ENCODE data around the gene SEMA7A.

The SEMA7A gene

DNA sequence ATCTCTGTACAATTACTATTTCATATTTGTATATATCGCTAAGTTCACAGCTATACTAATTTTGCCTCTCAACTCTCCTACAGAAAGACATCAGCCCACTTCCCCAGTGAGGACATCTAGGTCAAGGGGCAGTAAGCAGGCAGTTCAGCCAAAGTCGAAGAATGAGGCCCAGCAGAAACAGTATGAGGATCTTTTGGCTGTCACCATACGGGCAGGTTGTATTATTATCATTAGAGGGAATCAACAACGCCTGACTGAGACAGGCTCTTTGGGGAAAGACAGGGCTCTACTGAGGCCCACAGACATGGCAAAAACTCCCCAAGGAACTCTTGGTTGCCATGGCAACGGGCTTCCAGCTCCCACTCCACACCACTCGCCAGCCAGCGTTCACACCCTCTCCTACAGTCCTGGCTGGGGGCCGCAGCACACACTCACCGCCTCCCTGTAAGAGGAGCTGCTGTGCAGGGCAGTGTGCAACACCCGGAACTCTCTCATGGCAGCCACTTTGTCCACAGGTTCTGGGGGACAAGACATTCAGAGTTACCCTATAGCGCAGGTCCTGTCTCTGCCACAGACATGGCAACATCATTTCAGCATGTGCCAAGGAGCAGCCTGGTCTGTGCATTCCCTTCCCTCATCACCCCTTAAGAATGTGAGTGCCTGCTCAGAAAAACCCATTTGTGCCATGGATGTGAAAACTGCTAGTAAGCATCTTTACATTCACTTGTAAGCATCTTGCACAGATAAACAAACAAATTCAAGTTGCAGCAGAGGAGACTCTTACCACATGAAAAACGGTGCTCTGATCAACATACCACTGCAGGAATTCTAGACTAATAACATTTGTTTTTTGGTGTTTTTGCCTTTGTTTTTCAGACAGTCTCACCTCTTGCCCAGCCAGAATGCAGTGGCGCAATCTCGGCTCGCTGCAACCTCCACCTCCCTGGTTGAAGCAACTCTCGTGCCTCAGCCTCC lies 18.4 kb upstream of the SEMA7A start:
- DNase-seq (ENCODE audit: low read depth) = no peak

DNA sequence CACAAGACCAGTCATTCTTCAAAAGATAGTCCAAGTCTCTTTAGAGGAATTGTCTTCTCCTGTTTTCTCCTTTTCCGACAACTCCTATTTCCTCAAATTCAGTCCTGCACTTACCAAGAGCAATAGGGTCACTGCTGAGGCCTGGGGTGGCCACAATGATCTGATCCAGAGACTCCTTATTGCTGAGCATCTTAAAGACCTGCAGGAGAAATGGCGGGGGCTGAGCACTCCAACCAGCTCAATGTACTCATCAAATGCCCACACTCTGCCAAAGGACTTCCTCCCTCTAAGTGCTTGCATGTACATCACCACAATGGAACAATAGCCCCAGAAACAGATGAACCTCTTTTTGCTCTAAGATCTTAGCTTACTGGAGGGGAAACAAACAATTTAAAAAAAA lies 17.6 kb upstream of the SEMA7A start:
- DNase-seq (ENCODE audit: low read depth) = no peak

DNA sequence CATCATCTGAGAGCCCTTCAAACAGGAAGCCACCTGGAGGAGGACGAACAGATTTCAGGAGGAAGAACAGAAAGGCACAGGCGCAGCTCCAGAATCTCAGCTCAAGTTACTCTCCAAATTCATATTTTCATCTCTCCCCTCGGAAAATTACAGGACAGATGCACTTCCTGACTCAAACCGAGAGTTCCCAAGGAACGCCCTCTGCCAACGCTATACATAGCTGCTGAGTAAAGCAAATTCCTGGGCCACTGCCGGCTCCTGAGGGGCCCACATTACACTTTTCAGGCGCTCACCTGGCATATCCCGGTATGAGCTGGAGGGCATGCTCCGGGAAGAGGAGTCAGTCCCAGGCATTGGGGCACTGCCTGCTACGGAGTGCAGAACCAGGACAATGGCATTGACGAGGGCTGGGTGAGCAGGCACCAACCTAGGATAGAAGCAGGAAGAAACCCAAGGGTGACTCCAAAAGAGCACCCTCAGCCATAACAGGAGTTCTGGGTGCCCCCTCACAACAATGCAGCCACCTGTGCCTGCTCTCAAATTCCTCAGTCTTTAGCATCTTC lies 16.0 kb upstream of the SEMA7A start:
- no peak for DNase-seq (ENCODE audit: low read depth)

- DNase-seq (ENCODE audit: low read depth) = no peak
These were observed 15.3 kb upstream of the SEMA7A start for GRCh38 chr15:74449095-74449494.

DNA sequence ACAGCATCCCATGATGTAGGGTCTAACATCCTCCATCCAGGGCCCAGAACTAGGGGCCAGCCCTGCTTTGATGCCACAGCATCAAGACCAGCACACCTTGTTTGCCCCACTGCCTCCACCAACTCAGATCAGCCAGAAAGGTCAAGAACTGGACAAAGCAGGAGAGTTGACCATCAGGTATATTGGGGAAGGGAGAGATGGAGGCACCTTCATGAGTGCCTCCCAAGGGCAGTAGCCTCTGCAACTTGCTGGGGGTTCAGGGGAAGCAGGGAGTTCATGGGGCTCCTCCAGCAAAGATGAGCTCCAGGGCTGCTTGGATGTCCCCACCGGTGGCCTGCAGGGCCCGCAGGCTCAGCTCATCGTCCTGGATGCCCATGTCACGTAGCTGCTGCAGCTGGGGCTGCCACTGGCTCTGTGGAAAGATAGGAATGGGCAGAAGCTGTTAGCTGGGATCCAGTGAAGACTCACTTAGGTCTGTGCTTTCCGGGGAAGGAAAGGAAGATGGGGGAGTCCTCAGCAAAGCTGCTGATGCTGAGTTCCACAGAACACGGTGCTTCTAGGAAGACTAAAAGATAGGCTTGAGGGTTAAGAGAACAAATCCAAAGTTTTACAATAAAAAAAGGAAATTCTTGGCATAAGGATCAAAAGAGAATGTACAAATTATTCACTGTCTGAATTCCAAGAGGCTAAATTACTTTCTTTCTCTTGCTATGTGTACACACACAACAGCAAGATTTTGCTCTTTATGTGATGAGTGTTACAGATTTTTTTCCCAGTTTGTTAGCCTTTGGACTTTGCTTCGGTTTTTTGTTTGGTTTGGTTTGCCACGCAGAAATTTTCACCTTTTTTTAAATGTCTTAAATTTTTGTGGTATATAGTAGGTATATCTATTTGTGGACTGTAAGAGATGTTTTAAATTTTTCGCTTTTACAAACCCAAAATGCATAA lies 12.3 kb upstream of the SEMA7A start:
- no peak for DNase-seq (ENCODE audit: low read depth)

- no peak for DNase-seq (ENCODE audit: low read depth)
These were observed 10.6 kb upstream of the SEMA7A start for GRCh38 chr15:74444106-74445062.

- DNase-seq (ENCODE audit: low read depth) = no peak
These were observed 9.5 kb upstream of the SEMA7A start for GRCh38 chr15:74443100-74443909.

GRCh38 chr15:74442604-74443003 lies 8.8 kb upstream of the SEMA7A start:
- DNase-seq (ENCODE audit: low read depth) = no peak

GRCh38 chr15:74442063-74442462 lies 8.3 kb upstream of the SEMA7A start:
- no peak for DNase-seq (ENCODE audit: low read depth)

GRCh38 chr15:74441248-74441941 lies 7.6 kb upstream of the SEMA7A start:
- DNase-seq (ENCODE audit: low read depth) = no peak

DNA sequence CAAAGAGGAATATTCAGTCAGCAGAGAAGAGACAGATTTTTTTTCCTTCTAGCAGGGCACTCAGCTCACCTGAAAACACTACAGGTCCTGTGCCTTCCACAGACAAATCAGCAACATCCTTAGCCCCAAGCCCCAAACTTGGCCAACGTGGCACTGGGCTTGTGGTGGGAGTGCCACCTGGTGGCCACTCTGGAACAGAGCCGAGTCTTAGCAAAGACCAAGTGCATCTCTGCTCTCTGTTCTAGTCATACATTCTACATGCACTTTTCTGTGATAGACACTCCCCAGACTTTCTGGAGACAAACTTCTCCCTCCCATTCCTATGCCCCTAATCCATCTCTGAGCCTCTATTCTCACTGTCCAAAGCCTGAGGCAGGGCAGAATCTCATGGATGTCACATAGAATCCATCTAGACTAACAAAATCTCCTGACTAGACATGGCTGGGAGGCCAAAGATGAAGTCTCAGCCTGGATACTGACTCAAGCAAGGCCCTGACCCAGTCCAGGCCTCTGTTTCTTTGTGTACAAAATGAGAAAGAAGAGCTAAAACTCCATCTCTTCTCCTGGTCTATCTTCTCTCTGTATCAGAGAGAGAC lies 5.1 kb upstream of the SEMA7A start:
- DNase-seq (ENCODE audit: low read depth) = no peak

GRCh38 chr15:74438206-74438605 lies 4.4 kb upstream of the SEMA7A start:
- DNase-seq (ENCODE audit: low read depth) = no peak

DNA sequence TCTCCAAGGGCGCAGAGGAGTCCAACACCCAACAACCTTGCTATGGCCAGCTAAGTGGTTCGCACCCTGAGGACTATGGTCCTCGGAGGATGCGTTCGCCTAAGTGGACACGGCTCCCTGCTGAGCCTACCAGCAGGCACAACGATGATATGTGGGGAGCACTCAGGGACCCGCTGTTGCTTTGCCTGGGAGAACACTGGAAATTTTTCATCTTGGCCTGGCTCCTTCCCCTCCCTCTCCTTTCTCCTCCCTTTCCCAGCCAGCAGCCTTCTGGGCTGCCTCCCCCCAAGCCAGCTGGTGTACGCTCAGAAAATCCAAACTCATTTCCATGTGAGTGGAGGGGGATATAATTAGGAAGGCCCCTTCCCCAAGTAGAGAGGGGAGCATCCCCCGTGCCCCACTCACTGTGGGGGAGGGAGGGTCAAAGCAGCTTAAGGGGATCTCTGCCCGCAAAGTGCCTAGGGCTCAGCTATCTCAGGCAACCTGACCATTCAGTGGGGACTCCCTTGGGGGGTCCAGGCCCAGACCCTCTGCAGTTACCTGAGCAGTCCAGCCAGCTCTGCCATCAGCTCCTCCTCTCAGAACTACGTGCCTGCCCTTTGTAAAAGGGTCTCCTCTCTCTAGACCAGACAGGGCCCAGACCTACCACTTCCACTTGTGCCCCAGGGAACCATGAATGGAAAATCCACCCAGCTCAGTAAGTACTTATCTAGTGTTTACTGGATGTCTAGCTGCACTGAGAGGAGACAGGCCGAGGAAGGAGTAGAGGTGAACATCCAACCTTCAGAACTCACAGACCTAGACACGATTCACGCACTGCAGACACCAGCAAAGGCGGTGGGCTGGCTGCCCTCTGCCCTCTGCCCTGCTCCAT lies 742 bp upstream of the SEMA7A start:
- no peak for DNase-seq (ENCODE audit: low read depth)

DNA sequence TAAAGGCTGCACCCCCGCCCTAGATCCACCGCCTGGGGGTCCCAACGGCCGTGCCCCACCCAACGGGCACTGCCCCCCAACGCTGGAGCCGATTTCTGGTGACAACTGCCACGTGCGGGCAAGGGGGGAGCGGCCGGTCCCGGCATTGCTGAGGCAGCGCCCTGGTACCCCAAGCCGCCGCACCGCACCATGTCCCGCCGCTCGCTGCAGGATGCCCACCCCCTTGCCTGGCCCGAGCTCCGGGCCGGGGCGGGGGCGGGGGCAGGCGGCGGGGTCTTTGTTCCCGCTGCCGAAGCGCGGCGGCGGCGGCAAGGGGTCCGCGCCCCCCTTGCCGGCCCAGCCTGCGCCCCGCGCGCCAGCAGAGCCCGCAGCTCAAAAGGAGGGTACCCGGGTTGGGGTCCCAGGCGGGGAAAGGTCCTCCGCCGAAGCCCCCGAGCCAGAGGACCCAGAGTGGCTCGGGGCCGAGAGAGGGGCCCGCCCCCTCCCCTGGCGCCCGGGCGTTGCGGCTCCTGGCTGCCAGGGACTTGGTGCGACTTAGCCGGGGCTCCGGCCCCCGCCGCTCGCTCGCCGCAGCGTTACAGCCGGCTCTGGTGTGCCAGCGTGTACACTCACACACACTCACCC lies 678 bp downstream of the SEMA7A start:
- DNase-seq (ENCODE audit: low read depth) = no peak

GRCh38 chr15:74432271-74432967 lies 1.3 kb downstream of the SEMA7A start:
- no peak for DNase-seq (ENCODE audit: low read depth)

GRCh38 chr15:74431645-74432044 lies 2.1 kb downstream of the SEMA7A start:
- no peak for DNase-seq (ENCODE audit: low read depth)

GRCh38 chr15:74431116-74431515 lies 2.6 kb downstream of the SEMA7A start:
- DNase-seq (ENCODE audit: low read depth) = no peak

All from non-pigmented ciliary epithelial cell (primary cell).